ENCODE data around the gene GALNT7.

The GALNT7 gene

DNA sequence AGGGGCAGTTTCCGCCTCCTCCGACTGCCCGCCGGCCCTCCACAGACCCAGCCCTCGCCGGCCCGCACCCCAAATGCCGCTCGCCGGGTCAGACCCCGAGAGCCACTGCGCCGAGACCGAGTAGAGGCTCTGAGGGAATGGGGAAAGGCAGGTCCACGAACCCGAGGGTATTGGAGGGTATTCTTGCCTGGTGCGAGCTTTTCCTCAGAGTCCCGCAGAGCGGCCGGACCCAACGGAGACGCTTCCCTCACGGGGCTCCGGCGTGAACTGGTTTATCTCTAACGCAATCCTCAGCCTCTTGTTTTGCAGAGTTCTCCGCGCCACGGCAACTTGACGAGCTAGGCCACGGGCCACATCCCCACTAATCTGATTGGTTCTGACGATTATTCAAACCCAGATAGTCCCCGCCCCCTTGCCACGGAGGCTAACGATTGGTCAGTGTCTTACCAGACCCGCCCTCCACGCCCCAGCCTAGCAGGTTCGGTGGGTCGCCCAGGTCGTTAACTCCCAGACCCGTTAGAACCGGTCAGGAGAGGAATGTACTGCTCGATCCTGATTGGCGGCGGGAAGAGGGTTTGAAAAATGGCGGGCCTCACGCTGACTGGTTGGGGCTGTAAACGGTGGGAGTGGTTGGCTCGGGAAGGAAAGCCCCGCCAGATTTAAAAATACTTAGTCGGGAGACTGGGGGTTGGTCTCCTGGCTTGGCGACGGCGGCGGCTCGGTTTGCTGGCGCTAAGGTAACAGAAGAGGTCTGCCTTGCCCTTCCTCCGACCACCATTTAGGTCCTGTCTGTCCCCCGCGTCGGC, 165.7 kb downstream of the GALNT7 start, which contains the start of gene HMGB2:
TSS of gene HMGB2 (minus strand) at position 274 of the 806 bp plus-strand sequence. CDS start 709 bp downstream, outside the sequence.
- in situ Hi-C loops (cut with MboI; ENCODE audit: low sequenced_read_pairs) = no loop called here

GRCh38 chr4:173334891-173335752, 166.5 kb downstream of the GALNT7 start:
- in situ Hi-C loops (cut with MboI; ENCODE audit: low sequenced_read_pairs) = no loop called here

DNA sequence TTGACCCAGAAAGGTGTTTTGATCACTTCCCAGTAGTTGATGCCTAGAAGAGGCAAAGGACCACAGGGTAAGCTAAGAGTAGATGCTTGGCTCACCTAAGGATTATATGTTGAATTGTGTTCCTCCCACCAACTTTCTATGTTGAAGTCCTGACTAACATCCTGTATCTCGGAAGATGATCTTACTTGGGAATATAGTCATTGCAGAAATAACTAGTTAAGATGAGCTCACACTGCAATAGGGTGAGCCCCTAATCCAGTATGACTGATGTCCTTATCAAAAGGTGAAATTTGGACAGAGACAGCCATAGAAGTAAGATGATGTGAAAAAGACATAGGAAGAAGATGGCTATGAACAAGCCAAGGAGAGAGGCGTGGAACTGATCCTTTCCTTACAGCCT, 168.9 kb downstream of the GALNT7 start:
- in situ Hi-C loops (cut with MboI; ENCODE audit: low sequenced_read_pairs) = no loop called here

DNA sequence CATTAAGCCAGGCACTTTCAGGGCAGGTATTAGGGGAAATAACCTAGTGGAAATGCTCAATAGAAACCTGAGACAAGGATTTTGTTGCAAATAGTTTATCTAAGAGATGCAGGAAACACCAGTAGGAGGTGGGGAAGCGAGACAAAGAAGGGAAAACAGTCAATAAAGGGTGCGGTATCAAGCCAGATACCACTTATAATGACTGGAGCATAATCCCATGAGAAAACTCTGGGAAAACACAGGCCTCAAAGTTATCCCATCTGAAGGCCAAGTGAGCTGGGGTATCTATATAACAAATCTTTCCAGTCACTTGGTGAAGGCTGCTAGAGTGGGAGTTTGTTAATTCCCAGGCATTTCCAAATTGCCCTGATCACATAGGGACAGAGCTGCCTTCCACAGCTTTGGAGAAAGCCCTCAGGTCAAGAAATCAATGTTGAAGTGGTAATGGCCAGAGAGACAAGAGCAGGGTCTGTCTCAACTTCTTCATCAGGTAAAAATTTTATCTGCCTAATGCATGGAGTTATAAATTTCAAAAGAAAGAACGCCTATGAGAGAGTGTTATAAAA, 175.3 kb downstream of the GALNT7 start:
- in situ Hi-C loops (cut with MboI; ENCODE audit: low sequenced_read_pairs) = no loop called here

DNA sequence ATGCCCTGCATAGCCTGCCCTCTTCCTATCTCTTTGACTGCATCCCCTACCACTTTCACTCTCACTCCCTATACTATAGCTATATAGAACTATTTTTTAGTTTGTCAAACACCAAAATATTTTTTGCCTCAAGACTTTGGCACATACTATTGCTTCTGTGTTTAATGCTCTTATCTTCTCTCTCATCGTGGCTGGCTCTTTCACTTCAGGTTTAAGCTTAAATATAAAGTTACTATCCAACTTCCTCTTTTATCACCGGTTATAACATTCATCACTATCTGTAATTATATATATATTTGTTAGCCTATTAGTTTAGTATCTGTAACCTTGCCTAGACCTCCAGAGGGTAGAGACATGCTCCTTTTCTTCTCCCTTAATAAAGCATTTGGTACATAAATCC, 177.0 kb downstream of the GALNT7 start:
- in situ Hi-C loops (cut with MboI; ENCODE audit: low sequenced_read_pairs) = no loop called here

- in situ Hi-C loops (cut with MboI; ENCODE audit: low sequenced_read_pairs) = no loop called here
These were observed 177.5 kb downstream of the GALNT7 start for GRCh38 chr4:173346074-173346473.

DNA sequence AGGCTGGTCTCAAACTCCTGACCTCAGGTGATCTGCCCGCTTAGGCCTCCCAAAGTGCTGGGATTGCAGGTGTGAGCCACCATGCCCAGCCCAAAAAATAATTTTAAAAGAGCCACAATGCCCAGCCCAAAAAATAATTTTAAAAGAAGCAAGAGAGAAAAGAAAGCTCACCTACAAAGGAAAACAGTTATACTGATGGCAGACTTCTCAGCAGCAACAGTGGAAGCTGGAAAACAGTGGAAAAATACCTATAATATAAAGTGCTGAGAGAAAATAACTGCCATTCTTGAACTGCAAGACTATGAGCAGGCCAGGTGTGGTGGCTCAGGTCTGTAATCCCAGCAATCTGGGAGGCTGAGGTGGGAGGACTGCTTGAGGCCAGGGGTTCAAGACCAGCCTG, 178.9 kb downstream of the GALNT7 start:
- in situ Hi-C loops (cut with MboI; ENCODE audit: low sequenced_read_pairs) = no loop called here

GRCh38 chr4:173357939-173358338, 189.3 kb downstream of the GALNT7 start:
- in situ Hi-C loops (cut with MboI; ENCODE audit: low sequenced_read_pairs) = no loop called here

DNA sequence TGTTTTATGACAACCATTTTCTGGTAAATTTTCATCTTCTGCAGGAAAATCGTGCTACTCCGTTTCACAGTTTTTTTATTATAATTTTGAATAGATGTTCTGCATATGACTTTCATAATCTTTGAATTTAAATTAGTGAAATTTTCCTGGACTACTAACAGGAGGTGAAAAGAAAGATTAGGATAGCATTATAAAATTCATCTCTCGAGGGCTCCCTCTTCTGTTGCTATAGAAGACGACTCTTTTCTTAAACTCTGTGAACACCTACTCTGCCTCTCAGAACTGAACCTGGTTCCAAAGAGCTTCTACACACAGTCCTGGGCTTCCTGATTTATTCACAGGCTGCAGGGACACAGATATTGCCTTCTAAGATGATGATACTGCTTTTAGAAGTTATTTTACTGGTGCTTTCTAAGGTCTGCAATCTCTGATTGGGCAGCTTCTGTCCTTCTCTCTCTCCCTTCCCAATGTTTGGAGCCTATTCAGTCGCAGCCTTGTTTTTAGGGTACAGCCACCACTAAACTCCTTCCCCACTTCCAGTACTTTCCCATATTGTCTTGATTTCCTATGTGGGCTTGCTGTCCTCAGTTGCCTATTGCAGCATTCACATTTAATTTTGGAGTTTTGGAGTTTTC, 192.1 kb downstream of the GALNT7 start:
- in situ Hi-C loops (cut with MboI; ENCODE audit: low sequenced_read_pairs) = no loop called here

DNA sequence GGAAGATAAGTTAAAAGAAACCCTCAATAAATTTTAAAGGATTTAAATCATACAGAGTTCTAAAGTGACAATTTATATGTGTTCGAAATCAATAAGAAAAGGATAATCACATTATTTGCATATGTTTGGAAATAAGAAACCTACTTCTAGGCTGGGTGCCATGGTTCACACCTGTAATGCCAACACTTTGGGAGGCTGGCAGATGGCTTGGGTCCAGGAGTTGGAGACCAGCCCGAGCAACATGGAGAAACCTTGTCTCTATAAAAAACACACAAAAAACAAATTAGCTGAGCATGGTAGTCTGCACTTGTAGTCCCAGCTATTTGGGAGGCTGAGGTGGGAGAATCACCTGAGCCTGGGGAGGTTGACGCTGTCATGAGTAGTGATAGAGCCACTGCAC, 194.1 kb downstream of the GALNT7 start:
- in situ Hi-C loops (cut with MboI; ENCODE audit: low sequenced_read_pairs) = no loop called here

DNA sequence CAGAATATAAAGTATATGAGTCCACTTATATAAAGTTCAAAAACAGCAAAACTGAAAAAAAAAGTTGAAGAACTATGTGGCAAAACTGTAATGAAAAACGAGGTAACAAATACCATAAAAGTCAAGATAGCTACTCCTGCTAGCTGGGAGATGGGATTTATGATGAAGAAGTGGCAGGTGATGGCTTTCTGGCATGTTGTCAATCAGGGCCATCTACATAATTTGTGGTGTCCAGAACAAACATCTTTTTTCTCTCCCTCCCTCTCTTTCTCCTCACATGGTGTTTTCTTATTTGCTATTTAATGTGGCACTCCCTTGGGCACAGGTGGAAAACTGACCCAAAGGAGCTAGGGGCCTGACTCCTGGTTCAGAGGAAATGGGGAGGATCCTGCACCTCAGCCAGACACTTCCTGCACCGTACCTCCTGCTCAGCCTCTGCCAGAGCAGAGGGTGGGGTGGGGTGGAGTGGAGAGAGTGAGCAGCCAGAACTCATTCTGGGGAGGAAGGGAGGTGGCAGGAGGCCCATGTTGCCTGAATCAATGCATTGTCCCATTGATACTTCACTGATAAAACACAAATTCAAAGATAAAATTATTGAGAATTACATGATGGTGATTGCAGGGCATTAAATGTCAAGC, 196.9 kb downstream of the GALNT7 start:
- in situ Hi-C loops (cut with MboI; ENCODE audit: low sequenced_read_pairs) = no loop called here

- in situ Hi-C loops (cut with MboI; ENCODE audit: low sequenced_read_pairs) = no loop called here
These were observed 198.7 kb downstream of the GALNT7 start for GRCh38 chr4:173367285-173367684.

GRCh38 chr4:173367946-173368345, 199.3 kb downstream of the GALNT7 start:
- in situ Hi-C loops (cut with MboI; ENCODE audit: low sequenced_read_pairs) = no loop called here

DNA sequence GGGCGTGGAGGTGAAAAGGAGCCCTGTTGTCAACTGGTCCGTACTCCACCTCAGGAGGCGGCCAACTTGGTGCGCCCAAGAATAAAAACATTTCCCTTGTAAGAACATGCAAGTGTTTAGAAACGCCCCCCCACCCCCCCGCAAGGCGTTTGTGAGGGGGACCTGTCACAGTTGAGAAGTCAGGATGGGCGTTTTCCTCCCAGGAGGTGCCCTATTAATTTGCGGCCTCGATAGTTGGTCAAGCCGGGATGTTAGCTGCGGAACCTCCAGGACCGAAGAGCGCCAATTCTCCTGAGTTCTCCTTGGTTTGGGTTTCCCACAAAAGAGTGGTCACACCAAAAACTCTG, 201.5 kb downstream of the GALNT7 start:
- in situ Hi-C loops (cut with MboI; ENCODE audit: low sequenced_read_pairs) = no loop called here

DNA sequence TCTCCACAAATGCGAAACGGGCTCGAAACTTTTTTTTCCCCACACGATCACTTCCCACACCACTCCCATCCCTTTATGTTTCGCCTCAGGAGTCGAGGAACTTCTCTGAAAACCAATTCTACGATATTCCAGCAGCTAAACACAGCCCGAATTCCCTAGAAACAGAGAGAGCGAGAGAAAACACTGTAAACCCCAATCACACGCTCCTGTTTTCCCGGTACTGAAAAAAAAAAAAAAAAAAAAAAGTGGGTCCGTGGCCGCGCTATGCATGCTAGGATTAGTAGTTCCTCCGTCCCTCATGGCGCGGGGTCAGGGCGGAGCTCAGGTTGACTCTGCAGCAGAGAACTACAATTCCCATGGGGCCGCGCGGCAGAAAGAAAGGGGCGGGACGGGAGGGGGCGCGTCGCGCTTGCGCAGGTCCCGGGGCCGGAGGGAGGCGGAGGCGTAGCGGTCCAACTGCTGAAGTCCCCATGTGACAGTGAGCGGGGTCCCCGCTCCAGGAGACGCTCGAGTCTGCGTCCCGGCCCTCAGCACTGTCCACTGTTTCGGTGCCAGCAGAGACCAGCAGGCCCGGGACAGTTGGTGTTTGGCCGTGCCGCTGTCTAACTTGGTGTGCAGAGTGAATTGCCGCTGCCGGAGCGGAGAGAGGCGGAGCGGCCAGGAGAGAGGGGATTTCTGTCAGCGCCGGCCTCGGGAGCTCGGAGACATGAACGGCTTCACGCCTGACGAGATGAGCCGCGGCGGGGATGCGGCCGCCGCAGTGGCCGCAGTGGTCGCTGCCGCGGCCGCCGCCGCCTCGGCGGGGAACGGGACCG, 202.1 kb downstream of the GALNT7 start, which contains the start of gene SAP30:
TSS of gene SAP30 (plus strand) at position 478 of the 815 bp plus-strand sequence. CDS start at position 707, 229 bp downstream.
- in situ Hi-C loops (cut with MboI; ENCODE audit: low sequenced_read_pairs) = no loop called here

DNA sequence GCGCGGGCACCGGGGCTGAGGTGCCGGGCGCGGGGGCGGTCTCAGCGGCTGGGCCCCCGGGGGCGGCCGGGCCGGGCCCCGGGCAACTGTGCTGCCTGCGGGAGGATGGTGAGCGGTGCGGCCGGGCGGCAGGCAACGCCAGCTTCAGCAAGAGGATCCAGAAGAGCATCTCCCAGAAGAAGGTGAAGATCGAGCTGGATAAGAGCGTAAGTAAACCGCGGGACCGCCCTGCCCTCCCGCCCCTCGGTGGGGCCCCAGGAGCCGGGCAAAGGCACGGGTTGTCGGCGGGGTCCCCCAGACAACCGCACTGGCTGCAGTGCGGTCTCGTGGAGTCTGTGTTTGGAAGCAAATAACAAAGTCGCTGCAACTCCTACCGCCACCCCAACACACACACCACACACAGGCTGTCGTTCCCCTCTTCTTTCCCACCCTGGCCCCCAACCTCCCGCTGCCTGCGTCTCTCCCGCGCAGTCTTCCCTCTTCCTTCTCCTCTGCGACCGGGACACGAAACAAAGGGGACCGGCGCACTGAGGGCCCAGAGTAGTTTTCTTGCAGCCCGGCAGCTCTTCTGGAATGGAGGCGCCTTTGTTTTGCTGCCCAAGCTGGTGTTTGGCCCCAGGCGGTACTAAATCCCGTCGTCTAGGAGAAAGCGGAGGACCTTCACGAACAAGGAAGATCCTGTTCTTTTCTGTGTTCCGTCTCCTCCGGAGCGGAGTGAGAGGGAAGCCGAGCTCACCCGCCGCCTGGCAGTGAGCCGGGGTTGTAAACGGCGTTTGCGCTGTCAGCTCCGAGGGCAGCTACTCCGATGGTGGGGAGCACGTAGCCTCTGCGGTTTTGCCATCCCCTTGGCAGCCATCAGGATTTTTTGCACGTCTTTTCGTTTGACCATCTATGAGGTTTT, 202.9 kb downstream of the GALNT7 start:
- in situ Hi-C loops (cut with MboI; ENCODE audit: low sequenced_read_pairs) = no loop called here
